ENCODE results near the gene SYT13.
A peak's percentile ranks its signal among the peaks of the same experiment; 100 is the strongest.
"Not testable (repeated sequence)": the region's sequence is repeated elsewhere in the genome, so short reads cannot be mapped to it uniquely, and the experiment has no call there.

The SYT13 gene

GRCh38 chr11:45253640-45254039 is 32.5 kb downstream of the SYT13 start:
- TF ChIP-seq CTCF (IDR thresholded peaks at IDR 0.05; ENCODE audit: poor library complexity, severe bottlenecking): no peak
- no peaks in the 10 kb centered on the region for H3K27me3 ChIP-seq (ENCODE audit: insufficient read depth, poor library complexity, severe bottlenecking)
- DNase-seq (ENCODE audit: low spot score) (no peak), ATAC-seq (ENCODE audit: low read depth) (no peak)
- no peaks in the 10 kb centered on the region for H3K36me3 ChIP-seq (ENCODE audit: low read depth)
- no peak overlapping the region for H3K4me3 ChIP-seq (ENCODE audit: severe bottlenecking)
- no peak overlapping the region for H3K27ac ChIP-seq (ENCODE audit: poor library complexity, severe bottlenecking)
- no peaks in the 10 kb centered on the region for H3K4me1 ChIP-seq (ENCODE audit: insufficient read depth, poor library complexity, severe bottlenecking)
- no peaks in the 10 kb centered on the region for H3K9me3 ChIP-seq (ENCODE audit: severe bottlenecking)

GRCh38 chr11:45252877-45253276 is 33.3 kb downstream of the SYT13 start:
- Histone ChIP-seq H3K9me3 (ENCODE audit: severe bottlenecking) (no peaks in the 10 kb centered on the region), H3K4me1 (ENCODE audit: insufficient read depth, poor library complexity, severe bottlenecking) (no peaks in the 10 kb centered on the region), H3K27ac (ENCODE audit: poor library complexity, severe bottlenecking) (no peak overlapping the region), H3K27me3 (ENCODE audit: insufficient read depth, poor library complexity, severe bottlenecking) (no peaks in the 10 kb centered on the region), H3K36me3 (ENCODE audit: low read depth) (no peaks in the 10 kb centered on the region), H3K4me3 (ENCODE audit: severe bottlenecking) (no peak overlapping the region)
- ATAC-seq (ENCODE audit: low read depth): no peak
- no peak for DNase-seq (ENCODE audit: low spot score)
- TF ChIP-seq CTCF (IDR thresholded peaks at IDR 0.05; ENCODE audit: poor library complexity, severe bottlenecking): no peak

- ATAC-seq (ENCODE audit: low read depth) (peak; percentile 61), DNase-seq (ENCODE audit: low spot score) (no peak)
- no peaks in the 10 kb centered on the region for H3K9me3 ChIP-seq (ENCODE audit: severe bottlenecking)
- TF ChIP-seq CTCF (IDR thresholded peaks at IDR 0.05; ENCODE audit: poor library complexity, severe bottlenecking): peak; percentile 52
- no peaks in the 10 kb centered on the region for H3K27me3 ChIP-seq (ENCODE audit: insufficient read depth, poor library complexity, severe bottlenecking)
- H3K36me3 ChIP-seq (ENCODE audit: low read depth): no peaks in the 10 kb centered on the region
- H3K4me3 ChIP-seq (ENCODE audit: severe bottlenecking): no peak overlapping the region
- H3K4me1 ChIP-seq (ENCODE audit: insufficient read depth, poor library complexity, severe bottlenecking): no peaks in the 10 kb centered on the region
- no peak overlapping the region for H3K27ac ChIP-seq (ENCODE audit: poor library complexity, severe bottlenecking)
Measured at GRCh38 chr11:45252134-45252856, 33.8 kb downstream of the SYT13 start.

- ATAC-seq (ENCODE audit: low read depth): no peak
Measured at GRCh38 chr11:45250035-45250718, 36.0 kb downstream of the SYT13 start.

GRCh38 chr11:45249372-45249771 is 36.8 kb downstream of the SYT13 start:
- H3K27ac ChIP-seq (ENCODE audit: poor library complexity, severe bottlenecking); H3K36me3 ChIP-seq (ENCODE audit: low read depth); H3K9me3 ChIP-seq (ENCODE audit: severe bottlenecking); H3K27me3 ChIP-seq (ENCODE audit: insufficient read depth, poor library complexity, severe bottlenecking); H3K4me1 ChIP-seq (ENCODE audit: insufficient read depth, poor library complexity, severe bottlenecking); H3K4me3 ChIP-seq (ENCODE audit: severe bottlenecking); ATAC-seq (ENCODE audit: low read depth); DNase-seq (ENCODE audit: low spot score): not testable (repeated sequence)

More at GRCh38 chr11:45250035-45250718, 36.0 kb downstream of the SYT13 start:
- Histone ChIP-seq H3K9me3 (ENCODE audit: severe bottlenecking) (no peaks in the 10 kb centered on the region), H3K4me1 (ENCODE audit: insufficient read depth, poor library complexity, severe bottlenecking) (no peaks in the 10 kb centered on the region), H3K4me3 (ENCODE audit: severe bottlenecking) (no peak overlapping the region), H3K36me3 (ENCODE audit: low read depth) (no peaks in the 10 kb centered on the region), H3K27me3 (ENCODE audit: insufficient read depth, poor library complexity, severe bottlenecking) (no peaks in the 10 kb centered on the region), H3K27ac (ENCODE audit: poor library complexity, severe bottlenecking) (no peak overlapping the region)
- TF ChIP-seq CTCF (IDR thresholded peaks at IDR 0.05; ENCODE audit: poor library complexity, severe bottlenecking): no peak
- no peak for DNase-seq (ENCODE audit: low spot score)

Data from RWPE2 (cell line).